Measurements from ENCODE around the gene SMARCC2. TPM values are rescaled to one million over a fixed set of nuclear protein-coding genes. Genes with fewer than 3 reads are reported as not detected.

Gene SMARCC2
- total RNA-seq, 1 experiment from 2014 or later = 99.7 TPM

- intact Hi-C loops (cut with micrococcal nuclease) = loop anchor here (2.0 kb wide), 1 partner anchor 39 kb away; the partner anchor contains the start of gene ZC3H10
- Histone ChIP-seq H3K9me2 (ENCODE audit: insufficient read depth) (no peaks in the 10 kb centered on the region), H3K4me3 (replicated peaks in 1 of 2; ENCODE audit: low read depth in 1 of 2, low read length in 2 of 2) (peak within 1 kb of the TSS; percentile 78 to 96), H3K9ac (ENCODE audit: low read length) (peak within 1 kb of the TSS; percentile 99), H3K79me2 (ENCODE audit: insufficient read depth, low read length) (peaks cover 43% of the 10 kb centered on the region), H2AFZ (ENCODE audit: low read depth, low read length, poor library complexity, severe bottlenecking) (no peak within 1 kb of the TSS), H3K4me2 (ENCODE audit: low read length) (peak within 1 kb of the TSS; percentile 96), H3K9me3 (ENCODE audit: control insufficient read depth in 1 of 2, insufficient read depth in 1 of 2, low read depth in 1 of 2, low read length in 2 of 2) (no peaks in the 10 kb centered on the region), H3K27ac (ENCODE audit: low read depth, low read length) (peak within 1 kb of the TSS; percentile 94), H4K20me1 (ENCODE audit: insufficient read depth) (no peaks in the 10 kb centered on the region), H3K27me3 (ENCODE audit: insufficient read depth, low read length) (no peaks in the 10 kb centered on the region), H3K4me1 (ENCODE audit: control insufficient read depth in 1 of 2, insufficient read depth in 2 of 2, low read length in 2 of 2) (peaks cover 14 to 27% of the 10 kb centered on the region in 2 experiments), H3K36me3 (ENCODE audit: control insufficient read depth in 1 of 2, insufficient read depth in 2 of 2, low read length in 2 of 2) (peaks cover 32 to 40% of the 10 kb centered on the region in 2 experiments; a peak in 3 of 4 replicates)
- BruUV-seq (replicated peaks) = no TSS peak
- peak; percentile 97 for DNase-seq (ENCODE audit: low read depth, low spot score)
- CTCF ChIA-PET = interaction anchor here (0.6 to 1.4 kb wide), 4 partner anchors 31 to 162 kb away, joined by 3 to 5 read pairs (median 4); partner anchors contain the start of genes ESYT1, SMARCC2 and ZC3H10
- ATAC-seq = peak; percentile 81
- RAD21 ChIA-PET (ENCODE audit: low non-redundant PET in 1 of 2, low total read pairs in 2 of 2, uncharacterized antibody in 2 of 2, unreplicated experiment in 2 of 2) = interaction anchor here (0.6 kb wide), 2 partner anchors 32 to 64 kb away, joined by 3 to 6 read pairs; partner anchors contain the start of gene RNF41 (in 1 of the 2)
- POLR2A ChIA-PET = interaction anchor here (1.2 to 1.8 kb wide), 3 partner anchors 30 to 416 kb away, joined by 3 to 7 read pairs (median 5); partner anchors contain the start of genes ESYT1 and ZC3H10
- TF ChIP-seq ELF1 (IDR thresholded peaks at IDR 0.05; ENCODE audit: borderline replicate concordance, low read depth) (no peak), EZH2phosphoT487 (IDR thresholded peaks at IDR 0.05; ENCODE audit: borderline replicate concordance) (no peak), SRF (IDR thresholded peaks at IDR 0.05; ENCODE audit: low read depth) (no peak), MAX (IDR thresholded peaks at IDR 0.05) (no peak), POLR2AphosphoS5 (IDR thresholded peaks at IDR 0.05; ENCODE audit: low read depth, low read length) (peak; percentile 100), ZNF274 (IDR thresholded peaks at IDR 0.05; ENCODE audit: low read depth, low read length) (no peak), EGR1 (IDR thresholded peaks at IDR 0.05; ENCODE audit: low read depth) (no peak), YY1 (IDR thresholded peaks at IDR 0.05; ENCODE audit: extremely low read depth, insufficient replicate concordance, low read depth, low read length) (peak; percentile 94), CBX3 (IDR thresholded peaks at IDR 0.05; ENCODE audit: low read depth) (no peak), EZH2 (IDR thresholded peaks at IDR 0.05) (no peak), RAD21 (IDR thresholded peaks at IDR 0.05; ENCODE audit: low read depth) (no peak), SP1 (IDR thresholded peaks at IDR 0.05; ENCODE audit: low read depth) (no peak), TCF7L2 (IDR thresholded peaks at IDR 0.05; ENCODE audit: borderline replicate concordance, extremely low read depth, insufficient read depth, insufficient read length) (no peak), POLR2A (IDR thresholded peaks at IDR 0.05; ENCODE audit: borderline replicate concordance, extremely low read depth, insufficient read depth, insufficient read length) (peak; percentile 98), JUND (IDR thresholded peaks at IDR 0.05) (no peak), CEBPB (IDR thresholded peaks at IDR 0.05; ENCODE audit: low read depth) (no peak), SIN3A (IDR thresholded peaks at IDR 0.05; ENCODE audit: low read depth) (no peak), ZBTB33 (IDR thresholded peaks at IDR 0.05; ENCODE audit: extremely low read depth, insufficient replicate concordance, low read length) (no peak), REST (IDR thresholded peaks at IDR 0.05; ENCODE audit: low read depth) (no peak)
- TF ChIP-seq, protein P1, sequence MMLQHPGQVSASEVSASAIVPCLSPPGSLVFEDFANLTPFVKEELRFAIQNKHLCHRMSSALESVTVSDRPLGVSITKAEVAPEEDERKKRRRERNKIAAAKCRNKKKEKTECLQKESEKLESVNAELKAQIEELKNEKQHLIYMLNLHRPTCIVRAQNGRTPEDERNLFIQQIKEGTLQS (IDR thresholded peaks at IDR 0.05) = no peak
Measured at GRCh38 chr12:56158029-56158925, 31.0 kb downstream of the SMARCC2 start, which contains the start of gene MYL6. Gene MYL6, plus strand, starts transcription at chr12:56158359. Its CDS starts 43 bp downstream, at chr12:56158402.
